Embryonic facial prominence (tissue), 1 donor: ENCODE data around the gene ADGRV1.
"Not testable (repeated sequence)": the region's sequence is repeated elsewhere in the genome, so short reads cannot be mapped to it uniquely, and the experiment has no call there.

Experiments used
- DNase-seq: peaks from one replicate; pipeline ENCODE4 v3.0.0-alpha.2; 2016; ENCODE audit errors: extremely low spot score

ADGRV1 gene

GRCh38 chr5:90994796-90995195, 436.2 kb downstream of the ADGRV1 start:
- no peak for DNase-seq

DNA sequence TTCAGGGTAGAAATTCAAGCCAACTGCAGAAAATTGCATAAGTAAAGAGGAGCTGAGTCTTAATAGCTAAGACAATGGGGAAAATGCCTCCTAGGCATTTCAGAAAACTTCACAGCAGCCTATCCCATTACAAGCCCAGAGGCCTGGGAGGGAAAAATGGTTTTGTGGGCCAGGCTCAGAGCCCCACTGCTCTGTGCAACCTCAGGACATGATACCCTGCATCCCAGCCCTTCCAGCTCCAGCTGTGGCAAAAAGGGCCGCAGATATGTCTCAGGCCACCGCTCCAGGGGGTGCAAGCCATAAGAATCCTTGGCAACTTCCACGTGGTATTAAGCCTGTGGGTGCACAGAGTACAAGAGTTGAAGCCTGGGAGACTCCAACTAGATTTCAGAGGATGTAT, 437.5 kb downstream of the ADGRV1 start:
- no peak for DNase-seq

GRCh38 chr5:90997082-90997481, 438.5 kb downstream of the ADGRV1 start:
- no peak for DNase-seq

DNA sequence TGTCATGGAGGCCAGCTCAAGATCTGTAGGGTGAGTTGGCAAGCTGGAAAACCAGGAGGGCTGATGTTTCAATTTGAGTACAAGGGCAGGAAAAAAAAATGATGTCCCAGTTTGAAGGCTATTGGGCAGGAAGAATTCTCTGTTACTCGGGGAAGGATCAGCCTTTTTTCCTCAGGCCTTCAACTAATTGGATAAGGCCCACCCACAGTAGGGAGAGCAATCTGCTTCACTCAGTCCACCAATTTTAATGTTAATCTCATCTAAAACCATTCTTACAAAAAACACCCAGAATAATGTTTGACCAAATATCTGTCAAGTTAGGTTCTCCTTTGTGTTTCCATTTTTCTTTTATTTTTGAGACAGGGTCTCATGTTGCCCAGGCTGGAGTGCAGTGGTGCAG, 442.1 kb downstream of the ADGRV1 start:
- DNase-seq, result no peak

- no peak for DNase-seq
These were observed 448.1 kb downstream of the ADGRV1 start for GRCh38 chr5:91006713-91007112.

GRCh38 chr5:91007251-91007650, 448.7 kb downstream of the ADGRV1 start:
- DNase-seq, result no peak

DNA sequence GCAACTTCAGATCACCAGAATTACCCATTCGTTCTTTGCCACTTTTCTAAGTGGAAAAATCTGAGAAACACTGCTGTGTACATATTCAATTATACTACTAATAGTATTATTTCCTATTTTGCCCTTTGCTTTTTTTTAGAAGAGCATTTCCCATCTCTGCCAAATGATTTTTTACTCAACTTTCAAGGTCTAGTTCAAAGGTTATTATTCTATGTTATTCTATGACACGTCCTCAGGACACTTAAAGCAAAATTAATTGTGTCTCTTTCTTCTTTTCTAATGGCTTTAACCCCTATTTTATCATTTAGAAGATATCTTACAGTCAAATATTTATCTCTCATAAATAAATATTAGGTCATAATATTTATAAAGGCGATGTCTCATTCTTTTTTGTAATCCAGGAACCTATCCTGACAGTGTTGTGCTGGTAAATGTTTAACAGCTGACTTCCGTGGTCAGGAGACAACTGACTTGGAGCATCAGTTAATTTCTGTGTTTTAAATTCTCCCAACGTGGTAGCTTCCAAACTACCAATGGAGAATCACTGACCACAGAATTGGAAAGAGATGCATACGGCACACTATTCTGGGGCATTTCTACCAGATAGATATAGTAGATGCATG, 449.3 kb downstream of the ADGRV1 start:
- no peak for DNase-seq

- DNase-seq, result no peak
These were observed 451.5 kb downstream of the ADGRV1 start for GRCh38 chr5:91010090-91010489.

DNA sequence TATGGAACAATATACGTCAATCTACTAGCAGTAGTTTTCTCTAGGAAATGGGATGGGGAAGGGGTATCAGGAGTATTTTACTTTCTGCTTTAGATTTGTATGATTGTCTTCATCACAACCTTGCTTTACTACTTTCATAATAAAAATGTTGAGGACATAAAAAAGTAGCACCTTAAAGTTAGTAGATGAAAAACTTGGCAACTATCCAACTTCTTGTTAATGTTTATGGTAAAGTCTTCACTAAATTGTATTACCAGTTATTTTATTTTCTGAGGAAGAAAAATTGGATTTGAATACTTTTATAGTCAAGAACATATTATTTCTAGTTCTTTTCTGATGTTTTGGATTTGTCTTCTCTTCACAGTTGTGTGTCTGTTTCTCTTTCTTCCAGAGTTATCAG, 452.4 kb downstream of the ADGRV1 start:
- no peak for DNase-seq

DNA sequence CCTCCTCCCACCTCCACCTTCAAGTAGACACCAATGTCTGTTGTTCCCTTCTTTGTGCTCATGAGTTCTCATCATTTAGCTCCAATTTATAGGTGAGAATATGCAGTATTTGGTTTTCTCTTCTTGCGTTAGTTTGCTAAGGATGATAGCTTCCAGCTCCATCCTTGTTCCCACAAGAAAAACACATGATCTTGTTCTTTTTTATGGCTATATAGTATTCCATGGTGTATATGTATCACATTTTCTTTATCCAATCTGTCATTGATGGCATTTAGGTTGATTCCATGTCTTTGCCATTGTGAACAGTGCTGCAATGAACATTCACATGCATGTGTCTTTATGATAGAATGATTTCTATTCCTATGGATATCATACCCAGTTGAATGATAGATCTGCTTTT, 454.3 kb downstream of the ADGRV1 start:
- not testable (repeated sequence) for DNase-seq

- no peak for DNase-seq
These were observed 457.7 kb downstream of the ADGRV1 start for GRCh38 chr5:91016322-91016721.

GRCh38 chr5:91016954-91017700, 458.5 kb downstream of the ADGRV1 start:
- no peak for DNase-seq

DNA sequence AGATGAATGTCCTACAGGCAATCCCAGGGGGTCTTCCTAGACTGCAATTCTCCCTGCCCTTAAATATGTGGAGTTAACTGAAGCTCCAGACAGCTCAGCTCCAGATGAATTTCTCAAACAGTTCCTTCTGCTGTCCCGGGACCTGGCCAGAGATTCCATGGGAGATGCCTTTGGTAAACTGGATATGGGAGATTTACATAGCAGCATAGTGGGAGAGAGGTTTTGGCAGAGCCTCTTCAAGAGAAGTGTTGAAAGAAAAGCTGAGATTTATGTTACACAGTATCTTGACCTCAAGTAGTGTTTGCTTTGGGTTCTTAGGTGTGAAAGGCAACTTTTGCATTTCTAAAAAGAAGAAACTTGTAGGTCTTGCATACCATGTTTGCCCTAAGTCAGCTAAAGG, 459.6 kb downstream of the ADGRV1 start:
- no peak for DNase-seq

GRCh38 chr5:91018712-91019371, 460.2 kb downstream of the ADGRV1 start:
- no peak for DNase-seq

- no peak for DNase-seq
These were observed 461.6 kb downstream of the ADGRV1 start for GRCh38 chr5:91020065-91020800.

- no peak for DNase-seq
These were observed 463.9 kb downstream of the ADGRV1 start for GRCh38 chr5:91022518-91022917.

DNA sequence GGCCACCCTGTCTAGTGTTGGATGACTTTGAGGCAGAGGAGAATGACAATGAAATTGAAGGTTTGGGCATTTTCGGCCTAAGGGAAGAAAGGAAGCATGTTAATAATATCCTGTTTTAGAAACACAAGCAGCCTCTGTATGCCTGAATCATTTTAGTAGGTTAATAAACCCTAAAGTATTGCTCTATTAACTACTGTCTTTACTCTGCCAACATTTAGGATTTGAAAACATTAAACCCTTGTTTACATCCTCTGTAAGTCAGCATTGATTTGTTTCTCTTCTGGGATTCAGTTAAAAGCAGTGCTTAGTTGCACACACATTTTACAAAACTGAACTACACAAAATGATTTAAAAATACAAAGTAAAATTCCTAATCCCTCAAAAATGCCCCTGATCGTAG, 465.6 kb downstream of the ADGRV1 start:
- no peak for DNase-seq

GRCh38 chr5:91024727-91025126, 466.1 kb downstream of the ADGRV1 start:
- peak; percentile 52 for DNase-seq

DNA sequence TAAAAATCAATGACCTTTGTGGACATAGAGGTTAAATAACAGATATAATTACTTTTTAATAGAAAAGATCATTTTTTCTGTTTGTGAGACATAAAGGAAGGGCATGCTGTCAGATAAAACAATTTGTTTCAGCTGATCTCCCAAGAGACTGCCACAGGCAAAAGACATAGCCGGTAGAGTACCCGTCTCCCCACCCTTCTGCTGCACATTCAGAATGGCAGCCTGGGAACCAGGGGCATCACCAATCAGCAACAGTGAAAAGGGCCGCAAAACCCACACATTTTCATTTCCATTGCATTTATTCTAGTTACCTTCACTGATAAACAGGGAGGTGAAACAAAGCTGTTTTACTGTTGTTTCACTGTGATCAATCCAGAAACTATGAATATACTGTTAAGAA, 466.9 kb downstream of the ADGRV1 start:
- DNase-seq, result no peak

- DNase-seq, result no peak
These were observed 467.4 kb downstream of the ADGRV1 start for GRCh38 chr5:91025956-91026355.

- DNase-seq, result no peak
These were observed 467.9 kb downstream of the ADGRV1 start for GRCh38 chr5:91026466-91026865.

DNA sequence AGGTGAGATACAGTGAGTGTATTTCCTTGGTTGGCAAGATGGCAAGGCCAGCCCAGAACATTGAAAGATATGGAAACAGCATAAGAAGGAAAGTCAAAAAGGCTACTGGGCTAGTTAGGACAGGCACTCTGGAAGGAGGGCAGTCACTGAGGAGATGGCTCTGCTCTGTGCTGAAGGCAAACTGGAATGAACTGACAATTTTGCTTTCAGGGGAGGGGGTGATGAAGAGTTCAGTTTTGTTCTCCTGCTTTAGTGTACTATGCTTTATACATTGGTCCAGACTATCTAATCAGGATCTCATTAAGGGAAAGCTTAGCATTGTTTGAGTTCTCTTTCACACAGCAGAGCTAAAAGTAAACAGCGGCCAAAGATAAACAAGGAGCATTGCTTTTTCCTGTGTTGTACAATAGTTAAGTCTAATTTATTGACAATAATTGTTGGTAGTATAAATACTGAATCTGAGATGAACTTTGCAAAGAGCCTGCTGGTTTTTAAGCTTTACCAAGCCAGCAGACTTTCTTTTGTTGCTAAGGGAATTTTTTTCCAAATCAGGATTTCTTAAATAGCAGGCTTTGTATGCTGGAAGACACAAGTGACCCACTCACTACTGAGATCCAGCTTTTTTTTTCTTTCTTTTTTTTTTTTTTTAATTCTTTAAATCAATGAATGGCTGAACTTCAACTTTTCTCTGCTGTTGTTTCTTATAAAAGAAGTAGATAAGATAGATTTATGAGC, 469.0 kb downstream of the ADGRV1 start:
- DNase-seq, result no peak
